Nephron progenitor cell (in vitro differentiated cells): ENCODE data around the gene SLC35A1.

Experiments used
- DNase-seq: peaks from one replicate; pipeline ENCODE4 v3.0.0; 2021
- H3K27ac Mint-ChIP-seq: 2 replicates; pipeline ENCODE4 v1.8.0; 2021; ENCODE audit warnings: mild to moderate bottlenecking, moderate library complexity, mixed read lengths
- H3K27me3 Mint-ChIP-seq: 2 replicates; pipeline ENCODE4 v1.8.0; 2021; ENCODE audit warnings: mild to moderate bottlenecking, low read depth, mixed read lengths; ENCODE audit not compliant: poor library complexity
- H3K36me3 Mint-ChIP-seq: 2 replicates; pipeline ENCODE4 v1.8.0; 2021; ENCODE audit warnings: low read depth, mixed read lengths
- H3K4me1 Mint-ChIP-seq: 2 replicates; pipeline ENCODE4 v1.8.0; 2021; ENCODE audit warnings: mixed read lengths
- H3K4me3 Mint-ChIP-seq: 2 replicates; pipeline ENCODE4 v1.8.0; 2021; ENCODE audit warnings: mild to moderate bottlenecking, moderate library complexity, mixed read lengths
- H3K9me3 Mint-ChIP-seq: 2 replicates; pipeline ENCODE4 v1.8.0; 2021; ENCODE audit warnings: mild to moderate bottlenecking, moderate library complexity, mixed read lengths
- TF ChIP-seq, protein P1 (sequence below): fragments of 200-600 bp; sonication (generic); IDR thresholded peaks from 2 replicates; pipeline ENCODE4 v1.5.0; 2021; ENCODE audit warnings: antibody characterized with exemption

SLC35A1 gene

DNA sequence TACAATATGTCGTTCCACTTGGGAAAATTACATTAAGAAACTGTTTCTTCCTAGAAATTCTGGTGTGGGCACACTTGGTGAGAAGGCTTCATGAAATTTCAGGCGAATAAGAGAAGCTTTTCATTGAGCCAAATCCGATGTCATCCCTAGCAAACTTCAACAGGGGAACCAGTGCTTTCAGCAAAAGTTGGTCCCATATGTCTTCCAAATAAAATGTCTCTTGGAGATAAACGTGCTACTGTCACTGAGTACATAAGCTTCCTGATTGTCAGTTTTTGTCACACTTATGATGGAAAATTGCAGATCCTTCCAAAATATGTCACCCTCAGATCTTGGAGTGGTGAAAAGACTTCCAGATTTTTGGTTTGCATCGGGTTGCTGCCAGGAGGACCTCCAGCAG lies 31.1 kb upstream of the SLC35A1 start:
- TF ChIP-seq, protein P1, sequence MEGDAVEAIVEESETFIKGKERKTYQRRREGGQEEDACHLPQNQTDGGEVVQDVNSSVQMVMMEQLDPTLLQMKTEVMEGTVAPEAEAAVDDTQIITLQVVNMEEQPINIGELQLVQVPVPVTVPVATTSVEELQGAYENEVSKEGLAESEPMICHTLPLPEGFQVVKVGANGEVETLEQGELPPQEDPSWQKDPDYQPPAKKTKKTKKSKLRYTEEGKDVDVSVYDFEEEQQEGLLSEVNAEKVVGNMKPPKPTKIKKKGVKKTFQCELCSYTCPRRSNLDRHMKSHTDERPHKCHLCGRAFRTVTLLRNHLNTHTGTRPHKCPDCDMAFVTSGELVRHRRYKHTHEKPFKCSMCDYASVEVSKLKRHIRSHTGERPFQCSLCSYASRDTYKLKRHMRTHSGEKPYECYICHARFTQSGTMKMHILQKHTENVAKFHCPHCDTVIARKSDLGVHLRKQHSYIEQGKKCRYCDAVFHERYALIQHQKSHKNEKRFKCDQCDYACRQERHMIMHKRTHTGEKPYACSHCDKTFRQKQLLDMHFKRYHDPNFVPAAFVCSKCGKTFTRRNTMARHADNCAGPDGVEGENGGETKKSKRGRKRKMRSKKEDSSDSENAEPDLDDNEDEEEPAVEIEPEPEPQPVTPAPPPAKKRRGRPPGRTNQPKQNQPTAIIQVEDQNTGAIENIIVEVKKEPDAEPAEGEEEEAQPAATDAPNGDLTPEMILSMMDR: no peak
- Mint-ChIP-seq H3K27ac (no peak overlapping the region), H3K27me3 (peaks cover 3% of the 10 kb centered on the region), H3K36me3 (no peaks in the 10 kb centered on the region), H3K4me1 (no peaks in the 10 kb centered on the region), H3K9me3 (no peaks in the 10 kb centered on the region), H3K4me3 (no peak overlapping the region)
- DNase-seq: no peak

DNA sequence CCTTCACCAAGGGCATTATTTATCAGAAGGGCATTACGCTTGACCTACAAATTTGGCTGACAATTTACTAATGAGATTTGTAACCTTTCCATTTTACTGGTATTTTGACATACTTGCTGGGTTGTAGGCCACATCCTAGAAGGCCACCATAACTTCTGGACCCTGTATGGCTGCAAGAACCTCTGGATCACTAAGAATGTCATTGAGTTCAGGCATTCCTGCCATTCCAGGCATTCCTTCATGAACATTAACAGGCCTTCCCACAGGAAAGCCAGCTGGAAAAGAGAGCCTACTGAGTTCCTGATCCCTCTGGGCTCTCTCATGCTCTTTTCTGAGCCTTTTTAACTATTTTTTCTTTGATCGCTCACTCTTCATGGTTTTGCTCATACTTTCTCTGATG lies 28.4 kb upstream of the SLC35A1 start:
- H3K36me3 Mint-ChIP-seq: no peaks in the 10 kb centered on the region
- DNase-seq: no peak
- no peaks in the 10 kb centered on the region for H3K9me3 Mint-ChIP-seq
- no peaks in the 10 kb centered on the region for H3K4me1 Mint-ChIP-seq
- peaks cover 7% of the 10 kb centered on the region for H3K27me3 Mint-ChIP-seq
- TF ChIP-seq, protein P1: no peak
- H3K27ac Mint-ChIP-seq: peak overlapping the region; percentile 40
- H3K4me3 Mint-ChIP-seq: no peak overlapping the region

DNA sequence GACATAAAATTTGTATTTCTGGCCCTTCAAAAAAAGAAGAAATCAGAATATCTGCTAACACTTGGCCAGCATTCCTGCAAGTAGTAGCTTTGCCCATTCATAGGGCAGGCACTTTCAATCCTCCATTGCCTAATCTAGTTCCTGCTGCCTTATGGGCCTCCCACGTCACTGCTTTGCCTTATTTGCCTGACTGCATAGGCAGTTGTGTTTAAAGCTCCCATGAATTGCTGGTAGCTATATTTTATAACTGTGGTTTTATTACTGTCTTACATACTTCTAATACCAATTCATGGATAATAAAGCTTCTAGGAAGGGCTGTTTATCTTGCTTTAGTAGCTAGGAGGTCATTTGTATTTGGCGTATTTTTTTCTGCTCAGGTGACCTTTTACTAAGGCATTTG lies 7.7 kb upstream of the SLC35A1 start:
- TF ChIP-seq, protein P1: no peak
- no peaks in the 10 kb centered on the region for H3K4me1 Mint-ChIP-seq
- H3K4me3 Mint-ChIP-seq: no peak overlapping the region
- H3K36me3 Mint-ChIP-seq: no peaks in the 10 kb centered on the region
- H3K27me3 Mint-ChIP-seq: peaks cover 30% of the 10 kb centered on the region
- H3K27ac Mint-ChIP-seq: no peak overlapping the region
- DNase-seq: no peak
- H3K9me3 Mint-ChIP-seq: no peaks in the 10 kb centered on the region

DNA sequence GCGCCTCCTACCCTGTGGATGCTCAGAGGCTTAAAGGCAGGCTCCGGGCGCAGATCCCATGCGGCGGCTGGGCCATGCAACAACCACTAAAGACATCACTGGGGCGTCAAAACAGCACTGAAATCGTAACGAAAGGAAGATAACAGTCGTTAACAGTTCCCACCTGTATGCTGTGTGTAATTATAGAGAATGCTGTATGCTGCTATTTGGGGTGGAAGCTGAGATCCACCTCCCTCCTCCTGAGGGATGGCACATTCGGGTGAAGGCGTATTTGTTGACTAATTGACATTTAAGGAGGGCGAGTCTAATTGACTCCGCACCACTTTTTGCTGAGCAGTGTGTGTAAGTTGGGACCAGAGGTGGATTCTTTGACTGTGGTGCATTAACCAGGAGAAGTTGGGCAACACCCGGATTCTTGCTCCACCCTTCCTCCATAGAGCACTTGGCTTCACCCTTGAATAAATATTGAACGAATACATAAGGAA lies 687 bp downstream of the SLC35A1 start:
- no peak overlapping the region for H3K27ac Mint-ChIP-seq
- H3K27me3 Mint-ChIP-seq: peaks cover 2% of the 10 kb centered on the region
- H3K4me3 Mint-ChIP-seq: peak overlapping the region; percentile 100
- peaks cover 13% of the 10 kb centered on the region for H3K4me1 Mint-ChIP-seq
- H3K36me3 Mint-ChIP-seq: peaks cover 7% of the 10 kb centered on the region
- H3K9me3 Mint-ChIP-seq: no peaks in the 10 kb centered on the region
- DNase-seq: no peak
- TF ChIP-seq, protein P1: no peak

DNA sequence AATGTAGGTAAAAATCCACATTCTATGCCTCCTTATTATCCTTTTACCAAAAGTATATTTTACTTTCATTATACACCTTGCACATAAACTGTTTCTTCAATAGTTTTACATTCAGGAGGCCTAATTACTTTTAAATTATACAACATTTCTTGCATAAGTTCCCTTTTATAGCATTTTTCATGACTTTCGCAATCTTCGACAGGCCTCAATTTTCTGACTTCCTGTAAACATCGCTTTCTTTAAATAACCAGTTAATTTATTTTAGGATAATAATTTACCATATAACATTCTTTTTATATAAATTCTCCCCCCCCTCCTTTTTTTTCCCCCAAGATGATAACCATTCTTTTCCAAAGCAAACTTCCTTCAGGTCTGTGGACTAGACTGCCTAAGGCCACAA lies 9.2 kb downstream of the SLC35A1 start:
- no peak for DNase-seq
- no peak overlapping the region for H3K27ac Mint-ChIP-seq
- peaks cover 4% of the 10 kb centered on the region for H3K27me3 Mint-ChIP-seq
- TF ChIP-seq, protein P1: no peak
- peaks cover 34% of the 10 kb centered on the region for H3K36me3 Mint-ChIP-seq
- no peak overlapping the region for H3K4me3 Mint-ChIP-seq
- H3K4me1 Mint-ChIP-seq: peaks cover 5% of the 10 kb centered on the region
- H3K9me3 Mint-ChIP-seq: peaks cover 5% of the 10 kb centered on the region

DNA sequence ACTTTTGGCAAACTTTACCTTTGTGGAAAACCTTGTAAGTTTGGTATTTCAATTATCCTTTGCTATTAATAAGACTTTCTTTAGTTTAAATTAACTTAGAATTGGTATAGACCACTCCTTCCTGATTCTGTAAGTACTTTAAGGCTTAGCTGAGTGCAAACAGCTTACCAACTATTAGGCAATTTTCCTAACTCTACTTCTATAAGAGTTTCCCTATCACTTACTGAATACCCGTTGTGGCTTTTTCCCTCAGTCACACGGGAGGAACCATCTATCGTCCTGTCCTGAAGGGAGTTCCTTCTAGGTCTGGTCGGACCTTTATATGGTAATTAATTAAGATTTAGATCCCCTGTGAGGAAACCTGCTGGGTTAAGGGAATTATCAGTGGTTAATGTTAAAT lies 9.6 kb downstream of the SLC35A1 start:
- Mint-ChIP-seq H3K9me3 (peaks cover 5% of the 10 kb centered on the region), H3K4me1 (peaks cover 5% of the 10 kb centered on the region), H3K27ac (no peak overlapping the region), H3K36me3 (peaks cover 34% of the 10 kb centered on the region), H3K27me3 (peaks cover 5% of the 10 kb centered on the region), H3K4me3 (no peak overlapping the region)
- DNase-seq: no peak
- TF ChIP-seq, protein P1: no peak
